ENCODE results near the gene CGRRF1.
A peak's percentile ranks its signal among the peaks of the same experiment; 100 is the strongest.

Gene CGRRF1

DNA sequence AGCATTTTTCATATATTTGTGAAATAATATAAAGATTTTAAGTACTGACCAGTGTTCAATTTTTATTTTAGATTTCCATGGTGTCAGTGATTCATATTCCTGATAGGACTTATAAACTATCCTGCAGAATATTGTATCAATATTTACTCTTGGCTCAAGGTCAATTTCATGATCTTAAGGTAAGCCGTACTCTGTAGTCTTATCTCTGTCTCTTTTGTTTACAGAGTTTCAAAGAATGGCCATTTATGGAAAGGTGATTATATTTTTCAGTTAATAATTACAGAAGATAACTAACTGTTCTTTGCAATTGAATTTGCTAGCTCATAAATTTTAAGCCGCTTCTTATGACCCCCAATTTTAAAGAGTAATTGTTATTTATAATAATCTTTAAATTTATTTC, 27.9 kb downstream of the CGRRF1 start:
- DNase-seq (ENCODE audit: insufficient read length, low spot score) = no peak
- TF ChIP-seq, protein P1, sequence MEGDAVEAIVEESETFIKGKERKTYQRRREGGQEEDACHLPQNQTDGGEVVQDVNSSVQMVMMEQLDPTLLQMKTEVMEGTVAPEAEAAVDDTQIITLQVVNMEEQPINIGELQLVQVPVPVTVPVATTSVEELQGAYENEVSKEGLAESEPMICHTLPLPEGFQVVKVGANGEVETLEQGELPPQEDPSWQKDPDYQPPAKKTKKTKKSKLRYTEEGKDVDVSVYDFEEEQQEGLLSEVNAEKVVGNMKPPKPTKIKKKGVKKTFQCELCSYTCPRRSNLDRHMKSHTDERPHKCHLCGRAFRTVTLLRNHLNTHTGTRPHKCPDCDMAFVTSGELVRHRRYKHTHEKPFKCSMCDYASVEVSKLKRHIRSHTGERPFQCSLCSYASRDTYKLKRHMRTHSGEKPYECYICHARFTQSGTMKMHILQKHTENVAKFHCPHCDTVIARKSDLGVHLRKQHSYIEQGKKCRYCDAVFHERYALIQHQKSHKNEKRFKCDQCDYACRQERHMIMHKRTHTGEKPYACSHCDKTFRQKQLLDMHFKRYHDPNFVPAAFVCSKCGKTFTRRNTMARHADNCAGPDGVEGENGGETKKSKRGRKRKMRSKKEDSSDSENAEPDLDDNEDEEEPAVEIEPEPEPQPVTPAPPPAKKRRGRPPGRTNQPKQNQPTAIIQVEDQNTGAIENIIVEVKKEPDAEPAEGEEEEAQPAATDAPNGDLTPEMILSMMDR (IDR thresholded peaks at IDR 0.05; ENCODE audit: insufficient read depth, missing control alignments) = no peak
- FAIRE-seq = no peak

DNA sequence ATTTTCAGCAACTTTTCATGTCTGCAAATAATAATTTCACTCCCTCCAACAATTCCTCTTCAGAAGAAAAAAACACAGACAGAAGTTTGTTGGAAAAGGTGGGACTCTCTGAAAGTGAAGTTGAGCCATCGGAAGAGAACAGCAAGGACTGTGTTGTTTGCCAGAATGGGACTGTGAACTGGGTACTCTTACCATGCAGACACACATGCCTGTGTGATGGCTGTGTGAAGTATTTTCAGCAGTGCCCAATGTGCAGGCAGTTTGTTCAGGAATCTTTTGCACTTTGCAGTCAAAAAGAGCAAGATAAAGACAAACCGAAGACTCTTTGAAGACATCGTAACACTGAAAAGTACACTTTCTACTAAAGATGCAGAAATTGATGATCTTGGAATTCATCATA, 28.3 kb downstream of the CGRRF1 start:
- TF ChIP-seq, protein P1 (IDR thresholded peaks at IDR 0.05; ENCODE audit: insufficient read depth, missing control alignments) = no peak
- FAIRE-seq = peak; percentile 35
- no peak for DNase-seq (ENCODE audit: insufficient read length, low spot score)

DNA sequence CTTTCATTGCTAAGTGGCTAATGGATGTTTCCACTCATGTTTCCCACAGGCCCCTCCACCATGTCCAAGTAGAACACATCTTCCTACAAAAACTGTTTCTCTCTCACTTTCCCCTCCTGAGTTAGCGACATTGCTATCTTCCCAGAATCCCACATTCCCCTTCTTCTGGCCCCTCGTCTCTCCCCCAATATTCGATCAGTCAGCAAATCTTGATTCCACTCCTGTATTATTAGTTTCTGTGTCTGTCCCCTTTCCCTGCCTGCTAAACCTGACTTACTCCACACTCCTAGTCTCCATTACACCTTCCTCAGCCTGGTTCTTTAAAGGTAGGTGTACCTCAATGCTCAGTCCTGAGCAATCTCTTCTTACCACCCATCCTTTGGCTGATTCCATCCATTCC, 37.9 kb downstream of the CGRRF1 start:
- FAIRE-seq = no peak
- no peak for DNase-seq (ENCODE audit: insufficient read length, low spot score)

DNA sequence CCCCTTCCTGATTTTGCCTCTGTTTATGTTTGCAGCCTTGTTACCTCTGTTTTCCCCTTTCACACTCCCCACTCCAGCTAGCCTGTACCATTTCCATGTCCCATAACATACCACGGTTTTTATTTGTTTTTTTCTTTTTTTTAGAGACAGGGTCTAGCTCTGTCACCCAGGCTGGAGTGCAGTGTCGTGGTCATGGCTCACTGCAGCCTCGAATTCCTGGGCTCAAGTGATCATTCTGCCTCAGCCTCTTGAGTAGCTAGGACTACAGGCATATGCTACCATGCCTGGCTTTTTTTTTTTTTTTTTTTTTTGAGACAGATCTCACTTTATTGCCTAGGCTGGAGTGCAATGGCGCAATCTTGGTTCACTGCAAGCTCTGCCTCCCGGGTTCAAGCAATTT, 38.8 kb downstream of the CGRRF1 start:
- no peak for FAIRE-seq
- DNase-seq (ENCODE audit: insufficient read length, low spot score) = no peak
- TF ChIP-seq, protein P1 (IDR thresholded peaks at IDR 0.05; ENCODE audit: insufficient read depth, missing control alignments) = no peak

More for the DNA sequence above, 37.9 kb downstream of the CGRRF1 start:
- TF ChIP-seq, protein P1 (IDR thresholded peaks at IDR 0.05; ENCODE audit: insufficient read depth, missing control alignments) = no peak

DNA sequence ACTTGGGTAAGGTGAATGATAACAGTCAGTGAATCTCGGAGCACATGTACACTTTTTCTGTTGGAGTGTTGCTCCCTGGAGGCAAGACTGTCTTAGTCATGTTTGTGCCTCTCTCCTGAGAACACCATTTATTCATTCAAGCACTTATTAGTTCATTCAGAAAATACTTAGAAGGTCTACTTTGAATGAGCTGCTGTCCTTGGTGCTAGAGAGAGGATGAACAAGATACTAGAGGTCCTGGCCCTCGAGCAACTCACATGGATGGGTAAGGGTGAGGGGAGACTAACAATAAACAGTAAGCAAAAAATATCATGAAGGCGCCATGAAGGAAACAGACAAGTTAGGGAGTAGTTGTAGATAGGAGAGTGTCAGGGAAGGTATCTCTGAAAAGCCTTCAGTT, 40.2 kb downstream of the CGRRF1 start:
- FAIRE-seq (no peak), DNase-seq (ENCODE audit: insufficient read length, low spot score) (no peak)
- TF ChIP-seq, protein P1 (IDR thresholded peaks at IDR 0.05; ENCODE audit: insufficient read depth, missing control alignments) = no peak

DNA sequence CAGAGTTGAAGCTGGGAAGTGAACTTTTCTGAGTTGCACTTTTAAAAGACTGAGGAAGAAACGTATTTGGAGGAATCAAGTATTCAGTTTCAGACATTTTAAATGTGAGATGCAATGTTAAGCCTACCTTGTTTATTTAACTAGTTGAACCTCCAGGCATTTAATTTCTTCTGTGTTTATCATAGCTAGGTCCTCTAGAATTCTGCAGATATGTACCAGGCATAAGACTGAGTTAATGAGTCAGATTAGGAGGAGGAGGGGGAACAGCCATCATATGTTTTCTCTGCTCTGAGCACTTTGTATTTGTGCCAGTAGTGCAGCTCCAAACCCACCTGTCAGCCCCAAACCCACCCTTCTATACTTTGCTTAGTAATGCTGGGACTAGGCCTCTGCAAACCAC, 40.8 kb downstream of the CGRRF1 start:
- FAIRE-seq (no peak), DNase-seq (ENCODE audit: insufficient read length, low spot score) (no peak)
- TF ChIP-seq, protein P1 (IDR thresholded peaks at IDR 0.05; ENCODE audit: insufficient read depth, missing control alignments) = no peak

DNA sequence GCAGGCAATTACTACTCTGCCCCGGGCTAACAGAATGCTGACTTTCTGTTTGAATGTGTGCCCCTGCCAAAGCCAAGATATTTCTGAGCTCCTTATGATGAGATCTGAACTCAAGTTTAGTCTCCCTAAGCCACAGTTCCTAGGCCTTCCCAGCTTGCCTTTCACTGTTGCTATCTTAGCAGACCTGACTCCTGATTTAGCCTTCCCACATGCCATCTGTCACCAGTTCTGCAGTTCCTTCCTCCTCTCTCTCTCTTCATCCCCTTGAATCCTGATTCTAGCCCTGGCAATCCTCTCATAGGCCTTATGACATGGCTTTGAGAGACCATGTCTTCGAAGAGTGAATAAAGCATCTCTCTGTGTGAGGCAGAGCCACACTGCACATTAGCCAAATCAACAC, 44.7 kb downstream of the CGRRF1 start:
- FAIRE-seq (peak; percentile 77), DNase-seq (ENCODE audit: insufficient read length, low spot score) (no peak)
- TF ChIP-seq, protein P1 (IDR thresholded peaks at IDR 0.05; ENCODE audit: insufficient read depth, missing control alignments) = no peak
